Trophoblast cell (in vitro differentiated cells and primary cell): Measurements from ENCODE around the gene SCP2D1.

Experiments
- DNase-seq, 2 donors: peaks; one replicate each; pipeline ENCODE4 v3.0.0-alpha.2; 2016
- H2AFZ ChIP-seq: 2 replicates; pipeline ENCODE4 v1.6.1; 2013; ENCODE audit warnings: low read length, moderate library complexity, mild to moderate bottlenecking; ENCODE audit not compliant: insufficient read depth, poor library complexity
- H2AK5ac ChIP-seq: 2 replicates; pipeline ENCODE4 v1.6.1; 2013; ENCODE audit warnings: mild to moderate bottlenecking, low read length
- H2BK120ac ChIP-seq: 2 replicates; pipeline ENCODE4 v1.6.1; 2013; ENCODE audit warnings: low read length, mild to moderate bottlenecking, moderate library complexity; ENCODE audit not compliant: insufficient read depth, poor library complexity
- H2BK12ac ChIP-seq: 2 replicates; pipeline ENCODE4 v1.6.1; 2013; ENCODE audit warnings: mild to moderate bottlenecking, low read length, moderate library complexity
- H2BK5ac ChIP-seq: 2 replicates; pipeline ENCODE4 v1.6.1; 2013; ENCODE audit warnings: low read length, low read depth, moderate library complexity, mild to moderate bottlenecking; ENCODE audit not compliant: poor library complexity
- H3K14ac ChIP-seq: 2 replicates; pipeline ENCODE4 v1.6.1; 2013; ENCODE audit warnings: mild to moderate bottlenecking, low read length
- H3K18ac ChIP-seq: 2 replicates; pipeline ENCODE4 v1.6.1; 2013; ENCODE audit warnings: mild to moderate bottlenecking, low read length
- H3K23ac ChIP-seq: 2 replicates; pipeline ENCODE4 v1.6.1; 2013; ENCODE audit warnings: low read length
- H3K27ac ChIP-seq: 2 replicates; pipeline ENCODE4 v1.5.1; 2013; ENCODE audit warnings: low read depth, mild to moderate bottlenecking, inconsistent platforms, low read length, moderate library complexity
- H3K27me3 ChIP-seq: 2 replicates; pipeline ENCODE4 v1.6.1; 2013; ENCODE audit warnings: inconsistent platforms, mild to moderate bottlenecking, low read length, moderate library complexity; ENCODE audit not compliant: insufficient read depth
- H3K36me3 ChIP-seq, 2 experiments: 1 replicate in 1 of 2; 2 replicates in 1 of 2; pipeline ENCODE4 v1.6.1; 2013; ENCODE audit warnings: low read length in 2 of 2, mild to moderate bottlenecking in 2 of 2, moderate library complexity in 1 of 2; ENCODE audit not compliant: insufficient read depth in 2 of 2, control insufficient read depth in 1 of 2
- H3K4ac ChIP-seq: 2 replicates; pipeline ENCODE4 v1.6.1; 2013; ENCODE audit warnings: low read depth, mild to moderate bottlenecking, low read length, moderate library complexity
- H3K4me1 ChIP-seq, 2 experiments: 1 replicate in 1 of 2; 2 replicates in 1 of 2; pipeline ENCODE4 v1.6.1; 2013; ENCODE audit warnings: low read length in 2 of 2, mild to moderate bottlenecking in 2 of 2, moderate library complexity in 1 of 2; ENCODE audit not compliant: insufficient read depth in 2 of 2, control insufficient read depth in 1 of 2
- H3K4me2 ChIP-seq: 2 replicates; pipeline ENCODE4 v1.6.1; 2013; ENCODE audit warnings: inconsistent platforms, mild to moderate bottlenecking, low read length, moderate library complexity
- H3K4me3 ChIP-seq: 2 replicates; pipeline ENCODE4 v1.5.1; 2013; ENCODE audit warnings: mild to moderate bottlenecking, low read depth, low read length, inconsistent platforms
- H3K79me1 ChIP-seq: one replicate; pipeline ENCODE4 v1.6.1; 2013; ENCODE audit warnings: low read length
- H3K79me2 ChIP-seq: 2 replicates; pipeline ENCODE4 v1.6.1; 2013; ENCODE audit warnings: low read length, mild to moderate bottlenecking; ENCODE audit not compliant: control insufficient read depth, insufficient read depth, poor library complexity
- H3K9ac ChIP-seq: 2 replicates; pipeline ENCODE4 v1.6.1; 2013; ENCODE audit warnings: mild to moderate bottlenecking, low read length
- H3K9me3 ChIP-seq: 2 replicates; pipeline ENCODE4 v1.6.1; 2013; ENCODE audit warnings: low read depth, mild to moderate bottlenecking, control low read depth, inconsistent platforms, low read length; ENCODE audit not compliant: insufficient read depth
- H4K12ac ChIP-seq: 2 replicates; pipeline ENCODE4 v1.6.1; 2013; ENCODE audit warnings: low read depth, mild to moderate bottlenecking, low read length, moderate library complexity
- H4K8ac ChIP-seq: 2 replicates; pipeline ENCODE4 v1.6.1; 2013; ENCODE audit warnings: low read depth, mild to moderate bottlenecking, low read length, moderate library complexity
- H4K91ac ChIP-seq: one replicate; pipeline ENCODE4 v1.6.1; 2013; ENCODE audit warnings: low read depth, mild to moderate bottlenecking, low read length, moderate library complexity
- WGBS: extraction: QIAGEN DNeasy Blood & Tissue Kit; methylation state at CpG from one replicate; pipeline ENCODE4 v1.1.7; 2013; ENCODE audit warnings: missing lambda C conversion rate; ENCODE audit not compliant: insufficient read length, insufficient coverage; ENCODE audit errors: extremely low coverage; 5-methylcytosine and 5-hydroxymethylcytosine counted together

The SCP2D1 gene

GRCh38 chr20:18849131-18849530, 35.5 kb downstream of the SCP2D1 start:
- no peaks in the 10 kb centered on the region for H3K27me3 ChIP-seq

DNA sequence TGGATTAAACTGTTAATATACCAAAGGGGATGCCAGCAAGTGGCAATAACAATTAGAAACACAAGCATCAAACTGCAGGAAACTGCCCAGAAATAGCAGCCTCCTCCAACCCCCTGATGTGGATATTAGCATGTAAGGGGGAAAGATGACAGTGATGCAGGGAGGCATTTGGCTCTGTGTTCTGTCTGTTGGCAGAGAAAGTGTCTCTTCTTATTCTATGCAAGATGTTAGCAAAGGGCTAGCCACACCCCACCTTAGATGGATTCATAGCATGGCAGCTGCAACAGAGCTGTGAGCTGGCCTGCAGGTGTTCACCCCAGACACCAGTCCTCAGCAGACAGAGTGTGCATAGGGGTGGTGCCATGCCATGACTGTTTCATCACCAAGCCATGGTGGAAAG, 38.0 kb downstream of the SCP2D1 start:
- H3K14ac ChIP-seq, result no peak overlapping the region
- no peak overlapping the region for H3K4me2 ChIP-seq
- H3K36me3 ChIP-seq, result no peaks in the 10 kb centered on the region
- H4K91ac ChIP-seq, result no peak overlapping the region
- H2AK5ac ChIP-seq, result no peak overlapping the region
- no peaks in the 10 kb centered on the region for H3K4me1 ChIP-seq
- no peak for DNase-seq
- no peak overlapping the region for H3K9ac ChIP-seq
- H3K4me3 ChIP-seq, result no peak overlapping the region
- H2BK12ac ChIP-seq, result no peak overlapping the region
- H4K12ac ChIP-seq, result no peak overlapping the region
- no peak overlapping the region for H3K27ac ChIP-seq
- no peaks in the 10 kb centered on the region for H3K79me2 ChIP-seq
- no peak overlapping the region for H3K18ac ChIP-seq
- no peak overlapping the region for H2AFZ ChIP-seq
- H4K8ac ChIP-seq, result no peak overlapping the region
- no peaks in the 10 kb centered on the region for H3K9me3 ChIP-seq
- H2BK120ac ChIP-seq, result no peak overlapping the region
- no peaks in the 10 kb centered on the region for H3K27me3 ChIP-seq
- no peak overlapping the region for H3K4ac ChIP-seq
- H3K23ac ChIP-seq, result no peak overlapping the region
- H2BK5ac ChIP-seq, result no peak overlapping the region
- no peaks in the 10 kb centered on the region for H3K79me1 ChIP-seq

More at GRCh38 chr20:18849131-18849530, 35.5 kb downstream of the SCP2D1 start:
- no peak overlapping the region for H2AK5ac ChIP-seq
- no peaks in the 10 kb centered on the region for H3K79me1 ChIP-seq
- DNase-seq, result no peak
- no peak overlapping the region for H3K4me3 ChIP-seq
- no CpG with 5 or more reads among the region's 3 CpGs for WGBS
- H2BK5ac ChIP-seq, result no peak overlapping the region
- H3K36me3 ChIP-seq, result no peaks in the 10 kb centered on the region
- H3K4ac ChIP-seq, result no peak overlapping the region
- H3K4me1 ChIP-seq, result no peaks in the 10 kb centered on the region
- no peak overlapping the region for H4K8ac ChIP-seq
- H2BK120ac ChIP-seq, result no peak overlapping the region
- no peak overlapping the region for H4K91ac ChIP-seq
- no peak overlapping the region for H4K12ac ChIP-seq
- H2BK12ac ChIP-seq, result no peak overlapping the region
- no peaks in the 10 kb centered on the region for H3K9me3 ChIP-seq
- H3K4me2 ChIP-seq, result no peak overlapping the region
- H3K9ac ChIP-seq, result no peak overlapping the region
- no peak overlapping the region for H3K14ac ChIP-seq
- no peak overlapping the region for H3K27ac ChIP-seq
- H3K79me2 ChIP-seq, result no peaks in the 10 kb centered on the region
- no peak overlapping the region for H3K18ac ChIP-seq
- H2AFZ ChIP-seq, result no peak overlapping the region
- no peak overlapping the region for H3K23ac ChIP-seq

GRCh38 chr20:18852318-18852717, 38.7 kb downstream of the SCP2D1 start:
- Histone ChIP-seq H3K23ac (no peak overlapping the region), H3K4me3 (no peak overlapping the region), H3K18ac (no peak overlapping the region), H2AK5ac (no peak overlapping the region), H3K36me3 (no peaks in the 10 kb centered on the region), H3K14ac (no peak overlapping the region), H4K12ac (no peak overlapping the region), H2BK5ac (no peak overlapping the region), H2AFZ (no peak overlapping the region), H3K27me3 (no peaks in the 10 kb centered on the region), H3K9me3 (no peaks in the 10 kb centered on the region), H4K91ac (no peak overlapping the region), H4K8ac (no peak overlapping the region), H3K9ac (no peak overlapping the region), H3K4ac (no peak overlapping the region), H3K27ac (no peak overlapping the region), H2BK120ac (no peak overlapping the region), H3K79me2 (no peaks in the 10 kb centered on the region), H3K4me1 (no peaks in the 10 kb centered on the region), H3K4me2 (no peak overlapping the region), H3K79me1 (no peaks in the 10 kb centered on the region), H2BK12ac (no peak overlapping the region)
- no CpG with 5 or more reads among the region's 3 CpGs for WGBS
- no peak for DNase-seq

DNA sequence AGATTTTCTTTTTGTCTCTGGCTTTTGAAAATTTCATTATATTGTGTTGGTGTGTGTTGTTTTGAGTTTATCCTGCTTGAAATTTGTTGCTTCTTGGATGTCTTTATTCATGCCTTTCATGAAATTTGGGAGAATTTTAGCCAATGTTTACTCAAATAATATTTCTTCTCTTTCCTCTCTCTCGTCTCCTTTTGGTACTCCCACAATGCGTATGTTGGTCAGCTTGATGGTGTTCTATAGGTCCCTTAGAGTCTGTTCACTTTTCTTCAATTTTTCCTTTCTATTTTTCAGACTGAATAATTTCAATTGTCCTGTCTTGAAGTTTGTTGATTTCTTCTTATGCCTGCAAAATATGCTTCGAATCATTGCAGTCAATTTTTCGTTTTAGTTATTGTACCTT, 39.6 kb downstream of the SCP2D1 start:
- no peak overlapping the region for H4K8ac ChIP-seq
- no peak overlapping the region for H3K4me3 ChIP-seq
- no peak overlapping the region for H3K14ac ChIP-seq
- H3K18ac ChIP-seq, result no peak overlapping the region
- no peak overlapping the region for H3K9ac ChIP-seq
- H2AK5ac ChIP-seq, result no peak overlapping the region
- H3K79me2 ChIP-seq, result no peaks in the 10 kb centered on the region
- DNase-seq, result no peak
- H3K4me2 ChIP-seq, result no peak overlapping the region
- H2BK120ac ChIP-seq, result no peak overlapping the region
- H2AFZ ChIP-seq, result no peak overlapping the region
- no peak overlapping the region for H3K23ac ChIP-seq
- no peaks in the 10 kb centered on the region for H3K9me3 ChIP-seq
- no peak overlapping the region for H4K91ac ChIP-seq
- H3K4ac ChIP-seq, result no peak overlapping the region
- no CpG with 5 or more reads among the region's 4 CpGs for WGBS
- no peaks in the 10 kb centered on the region for H3K4me1 ChIP-seq
- no peak overlapping the region for H3K27ac ChIP-seq
- H2BK12ac ChIP-seq, result no peak overlapping the region
- H4K12ac ChIP-seq, result no peak overlapping the region
- no peak overlapping the region for H2BK5ac ChIP-seq
- H3K36me3 ChIP-seq, result no peaks in the 10 kb centered on the region
- no peaks in the 10 kb centered on the region for H3K27me3 ChIP-seq
- no peaks in the 10 kb centered on the region for H3K79me1 ChIP-seq
